Measurements from ENCODE around the gene TECTB.
A peak's percentile ranks its signal among the peaks of the same experiment; 100 is the strongest.

Gene TECTB

GRCh38 chr10:112304267-112304859 lies 21.2 kb downstream of the TECTB start:
- no peak for FAIRE-seq
- no peak for DNase-seq (ENCODE audit: insufficient read length, low spot score)

GRCh38 chr10:112307358-112308124 lies 24.3 kb downstream of the TECTB start:
- FAIRE-seq (no peak), DNase-seq (ENCODE audit: insufficient read length, low spot score) (peak; percentile 33)

- no peak for FAIRE-seq
- DNase-seq (ENCODE audit: insufficient read length, low spot score): no peak
Measured at GRCh38 chr10:112308125-112308502, 24.9 kb downstream of the TECTB start.

GRCh38 chr10:112311481-112311880 lies 28.3 kb downstream of the TECTB start:
- DNase-seq (ENCODE audit: insufficient read length, low spot score): no peak
- FAIRE-seq: no peak

- FAIRE-seq: no peak
- DNase-seq (ENCODE audit: insufficient read length, low spot score): no peak
Measured at GRCh38 chr10:112313234-112313633, 30.0 kb downstream of the TECTB start.

- DNase-seq (ENCODE audit: insufficient read length, low spot score) (no peak), FAIRE-seq (no peak)
Measured at GRCh38 chr10:112313911-112314310, 30.7 kb downstream of the TECTB start.

- no peak for FAIRE-seq
Measured at GRCh38 chr10:112314822-112315474, 31.7 kb downstream of the TECTB start.

GRCh38 chr10:112327678-112328077 lies 44.5 kb downstream of the TECTB start:
- no peak for FAIRE-seq
- DNase-seq (ENCODE audit: insufficient read length, low spot score): no peak

More at GRCh38 chr10:112314822-112315474, 31.7 kb downstream of the TECTB start:
- DNase-seq (ENCODE audit: insufficient read length, low spot score): peak; percentile 47

- DNase-seq (ENCODE audit: insufficient read length, low spot score) (no peak), FAIRE-seq (no peak)
Measured at GRCh38 chr10:112330162-112330561, 47.0 kb downstream of the TECTB start.

- FAIRE-seq (no peak), DNase-seq (ENCODE audit: insufficient read length, low spot score) (no peak)
Measured at GRCh38 chr10:112330607-112331160, 47.5 kb downstream of the TECTB start.

GRCh38 chr10:112332022-112332421 lies 48.8 kb downstream of the TECTB start:
- FAIRE-seq (no peak), DNase-seq (ENCODE audit: insufficient read length, low spot score) (no peak)

- FAIRE-seq: no peak
Measured at GRCh38 chr10:112332509-112333228, 49.5 kb downstream of the TECTB start.

GRCh38 chr10:112333452-112333851 lies 50.3 kb downstream of the TECTB start:
- DNase-seq (ENCODE audit: insufficient read length, low spot score): no peak
- FAIRE-seq: no peak

More at GRCh38 chr10:112332509-112333228, 49.5 kb downstream of the TECTB start:
- no peak for DNase-seq (ENCODE audit: insufficient read length, low spot score)

- no peak for FAIRE-seq
- no peak for DNase-seq (ENCODE audit: insufficient read length, low spot score)
Measured at GRCh38 chr10:112335111-112335867, 52.1 kb downstream of the TECTB start.

- FAIRE-seq: no peak
- no peak for DNase-seq (ENCODE audit: insufficient read length, low spot score)
Measured at GRCh38 chr10:112335868-112336265, 52.7 kb downstream of the TECTB start.

GRCh38 chr10:112336556-112337201 lies 53.5 kb downstream of the TECTB start:
- no peak for FAIRE-seq
- DNase-seq (ENCODE audit: insufficient read length, low spot score): no peak

GRCh38 chr10:112338957-112339356 lies 55.8 kb downstream of the TECTB start:
- no peak for DNase-seq (ENCODE audit: insufficient read length, low spot score)
- FAIRE-seq: no peak

GRCh38 chr10:112340601-112341000 lies 57.4 kb downstream of the TECTB start:
- DNase-seq (ENCODE audit: insufficient read length, low spot score): no peak
- FAIRE-seq: no peak

GRCh38 chr10:112343056-112343806 lies 60.0 kb downstream of the TECTB start:
- FAIRE-seq (no peak), DNase-seq (ENCODE audit: insufficient read length, low spot score) (no peak)
